HG03442 (cell line): ENCODE data around the gene CGRRF1.
A peak's percentile ranks its signal among the peaks of the same experiment; 100 is the strongest.

Experiments
- ATAC-seq: cut with Tn5 transposase; IDR thresholded peaks from one replicate; pipeline ENCODE4 v1.9.1; 2021; ENCODE audit warnings: mild to moderate bottlenecking, moderate library complexity; ENCODE audit not compliant: unreplicated experiment

The CGRRF1 gene

GRCh38 chr14:54509546-54510501 lies at the start of gene CGRRF1:
TSS of gene CGRRF1 (plus strand) at chr14:54509906. CDS start at chr14:54509960, 54 bp downstream.
- peak; percentile 90 for ATAC-seq

- no peak for ATAC-seq
Observed at GRCh38 chr14:54462048-54462447, 47.7 kb upstream of the CGRRF1 start.

- no peak for ATAC-seq
Observed at GRCh38 chr14:54465654-54466053, 44.1 kb upstream of the CGRRF1 start.

- ATAC-seq, result no peak
Observed at GRCh38 chr14:54467280-54467679, 42.4 kb upstream of the CGRRF1 start.

GRCh38 chr14:54470701-54471100 lies 39.0 kb upstream of the CGRRF1 start:
- ATAC-seq, result no peak

- ATAC-seq, result no peak
Observed at GRCh38 chr14:54471641-54472040, 38.1 kb upstream of the CGRRF1 start.

GRCh38 chr14:54472315-54472714 lies 37.4 kb upstream of the CGRRF1 start:
- no peak for ATAC-seq

GRCh38 chr14:54474232-54474793 lies 35.4 kb upstream of the CGRRF1 start:
- no peak for ATAC-seq

- ATAC-seq, result no peak
Observed at GRCh38 chr14:54475187-54475899, 34.4 kb upstream of the CGRRF1 start.

GRCh38 chr14:54475911-54476310 lies 33.8 kb upstream of the CGRRF1 start:
- no peak for ATAC-seq

GRCh38 chr14:54478636-54479215 lies 31.0 kb upstream of the CGRRF1 start:
- no peak for ATAC-seq

GRCh38 chr14:54480830-54481562 lies 28.7 kb upstream of the CGRRF1 start:
- no peak for ATAC-seq

GRCh38 chr14:54481695-54482094 lies 28.0 kb upstream of the CGRRF1 start:
- no peak for ATAC-seq

GRCh38 chr14:54483073-54483745 lies 26.5 kb upstream of the CGRRF1 start:
- no peak for ATAC-seq

GRCh38 chr14:54483846-54484245 lies 25.9 kb upstream of the CGRRF1 start:
- ATAC-seq, result no peak

- ATAC-seq, result no peak
Observed at GRCh38 chr14:54486685-54487084, 23.0 kb upstream of the CGRRF1 start.

GRCh38 chr14:54487771-54488170 lies 21.9 kb upstream of the CGRRF1 start:
- no peak for ATAC-seq

GRCh38 chr14:54488318-54488645 lies 21.4 kb upstream of the CGRRF1 start:
- ATAC-seq, result no peak

GRCh38 chr14:54488646-54489317 lies 20.9 kb upstream of the CGRRF1 start, which contains the start of gene GMFB:
TSS of gene GMFB (minus strand) at chr14:54488980. CDS start at chr14:54488927, 53 bp downstream.
- ATAC-seq, result peak; percentile 89

- no peak for ATAC-seq
Observed at GRCh38 chr14:54489318-54489683, 20.4 kb upstream of the CGRRF1 start.
